ENCODE data around the gene GNG13. TPM values are rescaled to one million over a fixed set of nuclear protein-coding genes. Genes with fewer than 3 reads are reported as not detected.

The GNG13 gene
- total RNA-seq, 1 donor from 2014 or later: not detected

- TF ChIP-seq CTCF (IDR thresholded peaks at IDR 0.05; ENCODE audit: insufficient read depth, low read length, poor library complexity, severe bottlenecking): no peak
- DNase-seq (ENCODE audit: low read depth): no peak
- H3K36me3 ChIP-seq (ENCODE audit: control insufficient read depth, insufficient read depth, low read length): no peaks in the 10 kb centered on the region
- H3K27me3 ChIP-seq (ENCODE audit: control insufficient read depth, insufficient read depth, low read length): no peaks in the 10 kb centered on the region
- no peak overlapping the region for H3K4me3 ChIP-seq (ENCODE audit: low read depth, low read length)
These were observed 50.0 kb downstream of the GNG13 start for GRCh38 chr16:750485-750884.

- no peak for TF ChIP-seq CTCF (IDR thresholded peaks at IDR 0.05; ENCODE audit: insufficient read depth, low read length, poor library complexity, severe bottlenecking)
- Histone ChIP-seq H3K36me3 (ENCODE audit: control insufficient read depth, insufficient read depth, low read length) (no peaks in the 10 kb centered on the region), H3K27me3 (ENCODE audit: control insufficient read depth, insufficient read depth, low read length) (no peaks in the 10 kb centered on the region), H3K4me3 (ENCODE audit: low read depth, low read length) (no peak overlapping the region)
- no peak for DNase-seq (ENCODE audit: low read depth)
These were observed 51.5 kb downstream of the GNG13 start for GRCh38 chr16:749010-749409.

Other genes with a start within 250 kb of the GNG13 start
- gene PRR35, start 240.3 kb downstream of the GNG13 start, total RNA-seq: not detected in 2 replicates
- gene NHLRC4, start 233.7 kb downstream of the GNG13 start, total RNA-seq: 0.46 and 2.3 TPM in 2 replicates
- 54.9 and 63.1 TPM in 2 replicates for gene PIGQ, start 230.8 kb downstream of the GNG13 start, total RNA-seq
- gene RAB40C, start 210.7 kb downstream of the GNG13 start, total RNA-seq: 16.5 and 26.9 TPM in 2 replicates
- 0.08 TPM in 1 of 2 replicates, not detected in the other for gene WFIKKN1, start 169.7 kb downstream of the GNG13 start, total RNA-seq
- gene METTL26, start 164.4 kb downstream of the GNG13 start, total RNA-seq: 170 and 203 TPM in 2 replicates
- 41.7 and 59.8 TPM in 2 replicates for gene MCRIP2, start 158.9 kb downstream of the GNG13 start, total RNA-seq
- 17.0 and 21.0 TPM in 2 replicates for gene WDR90, start 151.4 kb downstream of the GNG13 start, total RNA-seq
- 68.0 and 76.8 TPM in 2 replicates for gene RHOT2, start 132.6 kb downstream of the GNG13 start, total RNA-seq
- 0.88 and 0.96 TPM in 2 replicates for gene RHBDL1, start 125.1 kb downstream of the GNG13 start, total RNA-seq
- 133 and 179 TPM in 2 replicates for gene STUB1, start 120.3 kb downstream of the GNG13 start, total RNA-seq
- gene JMJD8, start 116.4 kb downstream of the GNG13 start, total RNA-seq: 59.4 and 72.8 TPM in 2 replicates
- 22.0 and 23.9 TPM in 2 replicates for gene WDR24, start 110.3 kb downstream of the GNG13 start, total RNA-seq
- gene FBXL16, start 94.9 kb downstream of the GNG13 start, total RNA-seq: 0.17 and 0.82 TPM in 2 replicates
- gene METRN, start 85.6 kb downstream of the GNG13 start, total RNA-seq: 116 and 161 TPM in 2 replicates
- gene ANTKMT, start 79.6 kb downstream of the GNG13 start, total RNA-seq: 42.4 and 61.9 TPM in 2 replicates
- 2.5 and 6.1 TPM in 2 replicates for gene CCDC78, start 74.3 kb downstream of the GNG13 start, total RNA-seq
- 17.7 and 18.8 TPM in 2 replicates for gene HAGHL, start 73.6 kb downstream of the GNG13 start, total RNA-seq
- 34.5 and 40.3 TPM in 2 replicates for gene CIAO3, start 59.7 kb downstream of the GNG13 start, total RNA-seq
- 8.6 and 14.2 TPM in 2 replicates for gene MSLN, start 40.0 kb downstream of the GNG13 start, total RNA-seq
- gene RPUSD1, start 12.4 kb downstream of the GNG13 start, total RNA-seq: 42.0 and 51.7 TPM in 2 replicates
- 20.8 and 23.9 TPM in 2 replicates for gene CHTF18, start 12.1 kb downstream of the GNG13 start, total RNA-seq
- 19.8 and 26.3 TPM in 2 replicates for gene LMF1, start 170.2 kb upstream of the GNG13 start, total RNA-seq
- 0.71 and 1.3 TPM in 2 replicates for gene SOX8, start 181.0 kb upstream of the GNG13 start, total RNA-seq

Measured in kidney epithelial cell (primary cell).